GM13976 (cell line): Measurements from ENCODE around the gene GEN1.
A peak's percentile ranks its signal among the peaks of the same experiment; 100 is the strongest.

Source experiments
- DNase-seq: peaks from one replicate; pipeline ENCODE4 v3.0.0; 2012; ENCODE audit warnings: low spot score
- CTCF ChIP-seq: IDR thresholded peaks from 2 replicates; pipeline ENCODE4 v1.5.1; 2012; ENCODE audit warnings: borderline replicate concordance, mild to moderate bottlenecking; ENCODE audit not compliant: insufficient read depth; ENCODE audit errors: extremely low read depth, missing control alignments, control extremely low read depth
- in situ Hi-C: fragments of 300-500 bp; cut with MboI; formaldehyde crosslinking; loops from one replicate; pipeline ENCODE4 v1.12.0; 2022; ENCODE audit warnings: low sequenced_read_pairs, mixed read lengths, inconsistent platforms; ENCODE audit not compliant: unreplicated experiment

Gene GEN1

GRCh38 chr2:17813010-17813741 lies 59.2 kb downstream of the GEN1 start:
- no peak for DNase-seq
- in situ Hi-C loops = no loop called here
- TF ChIP-seq CTCF = no peak

GRCh38 chr2:17813742-17814473 lies 60.0 kb downstream of the GEN1 start:
- in situ Hi-C loops = no loop called here
- DNase-seq = peak; percentile 67

GRCh38 chr2:17814601-17815000 lies 60.7 kb downstream of the GEN1 start:
- in situ Hi-C loops = no loop called here

More at GRCh38 chr2:17813742-17814473, 60.0 kb downstream of the GEN1 start:
- TF ChIP-seq CTCF = no peak

GRCh38 chr2:17815468-17816184 lies 61.7 kb downstream of the GEN1 start:
- no peak for DNase-seq
- no peak for TF ChIP-seq CTCF
- in situ Hi-C loops = no loop called here

More at GRCh38 chr2:17814601-17815000, 60.7 kb downstream of the GEN1 start:
- no peak for TF ChIP-seq CTCF
- no peak for DNase-seq

- in situ Hi-C loops = no loop called here
- no peak for TF ChIP-seq CTCF
- DNase-seq = no peak
Observed at GRCh38 chr2:17816396-17817245, 62.7 kb downstream of the GEN1 start, which contains the start of gene MSGN1. MSGN1 (plus strand) TSS chr2:17816460; CDS start chr2:17816519, 59 bp downstream.

GRCh38 chr2:17818235-17818815 lies 64.4 kb downstream of the GEN1 start:
- in situ Hi-C loops = no loop called here
- TF ChIP-seq CTCF = no peak
- DNase-seq = no peak
